NK-92 (cell line): ENCODE results near the gene THAP4.

Experiments
- DNase-seq: peaks from one replicate; lab custom pipeline; 2025; ENCODE audit not compliant: unreplicated experiment; lab: John Stamatoyannopoulos, UW

THAP4 gene

DNA sequence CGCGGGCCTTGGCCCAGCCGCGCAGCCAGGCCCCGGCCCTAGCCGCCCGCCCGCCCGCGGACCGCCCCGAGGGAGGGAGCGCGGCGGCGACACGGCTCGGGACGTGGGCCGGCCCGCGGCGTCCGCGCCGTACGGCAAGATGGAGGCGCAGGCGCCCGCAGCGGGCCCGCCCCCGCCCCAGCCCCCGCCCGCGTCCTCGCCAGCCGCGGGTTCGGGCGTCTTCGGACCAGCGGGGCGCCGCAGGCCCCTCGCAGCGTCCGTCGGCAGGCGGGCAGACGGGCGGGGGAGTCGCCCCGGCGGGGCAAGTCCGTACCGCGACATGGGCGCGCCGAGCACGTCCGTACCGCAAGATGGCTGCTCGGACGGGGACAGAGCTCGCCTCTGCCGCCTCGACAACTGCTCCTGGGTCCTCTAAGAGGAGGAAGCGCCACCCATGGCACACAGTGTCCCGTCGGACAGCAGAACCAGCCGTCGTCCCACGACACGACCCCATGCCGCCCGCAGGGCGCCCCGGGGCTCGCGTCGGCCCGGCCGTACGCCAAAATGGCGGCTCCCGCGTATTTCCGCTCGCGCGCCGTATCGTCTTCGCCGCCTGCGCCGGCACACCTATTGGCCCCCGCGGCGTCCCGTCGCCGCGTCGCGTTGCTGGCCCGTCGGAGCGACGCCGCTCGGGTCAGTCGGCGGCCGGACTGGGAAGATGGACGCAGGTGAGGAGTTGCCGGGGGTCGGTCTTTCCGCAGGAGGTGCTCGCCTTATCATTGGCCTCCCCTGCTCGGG, at the start of gene THAP4, which contains the start of gene ATG4B:
Gene THAP4, minus strand, starts transcription at position 141 of the 777 bp plus-strand sequence. CDS start 141 bp downstream, outside the sequence.
Gene ATG4B, plus strand, starts transcription at position 676 of the 777 bp plus-strand sequence. Its CDS starts 22 bp downstream, at position 698.
- DNase-seq, result no peak

GRCh38 chr2:241686324-241686649, 49.3 kb upstream of the THAP4 start:
- no peak for DNase-seq

- no peak for DNase-seq
These were observed 44.1 kb upstream of the THAP4 start for GRCh38 chr2:241680827-241681599.

DNA sequence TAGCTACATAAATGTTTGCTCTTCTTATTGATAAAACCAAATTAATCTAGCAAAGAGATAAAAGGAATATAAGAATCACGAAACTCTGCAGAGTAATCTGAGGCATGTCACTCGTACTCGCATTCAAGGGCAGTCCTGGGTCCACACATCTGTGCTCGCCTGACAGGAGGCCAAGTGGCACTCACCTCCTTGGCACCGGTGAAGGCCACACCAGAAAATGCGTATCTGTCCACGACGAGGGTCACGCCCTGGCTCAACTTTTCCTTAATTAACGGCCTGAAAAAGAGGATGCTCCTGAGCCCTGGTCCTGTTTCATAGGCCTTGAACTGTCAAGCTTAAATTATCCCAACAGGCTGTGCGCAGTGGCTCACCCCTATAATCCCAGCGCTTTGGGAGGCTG, 43.1 kb upstream of the THAP4 start:
- no peak for DNase-seq

DNA sequence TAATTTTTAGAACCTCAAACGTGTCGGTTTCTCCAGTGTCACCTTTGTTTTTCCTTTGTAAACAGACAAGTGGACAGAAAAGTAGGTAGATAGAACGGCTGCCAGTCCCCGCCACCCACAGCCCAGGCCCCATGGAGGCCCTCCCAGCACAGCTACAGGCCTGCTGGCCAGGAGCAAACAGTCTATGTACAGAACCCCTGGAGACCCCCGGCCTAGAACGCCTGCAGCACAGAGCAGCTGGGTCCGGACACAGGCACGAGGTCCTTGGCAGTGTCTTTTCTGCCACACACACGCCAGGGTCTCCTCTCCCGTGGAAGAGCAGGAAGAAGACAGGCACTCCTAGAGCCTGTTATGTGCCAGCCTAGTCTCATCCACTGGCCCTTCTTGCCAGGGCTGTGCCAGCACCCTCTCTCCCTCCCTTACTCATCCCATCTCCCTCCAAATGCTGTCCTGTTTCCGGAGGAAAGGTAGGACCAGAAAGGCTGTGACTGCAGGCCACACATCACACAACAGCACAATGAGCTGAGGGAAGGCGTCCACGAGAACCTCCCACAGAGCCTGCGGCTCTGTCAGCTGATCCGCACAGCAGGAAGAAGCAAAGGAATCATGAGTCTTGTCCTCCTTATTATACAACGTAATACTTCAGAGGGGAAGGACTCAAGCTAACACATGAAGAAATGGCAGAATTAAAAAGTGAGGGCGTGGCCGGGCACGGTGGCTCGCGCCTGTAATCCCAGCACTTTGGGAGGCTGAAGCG, 42.0 kb upstream of the THAP4 start:
- no peak for DNase-seq

- DNase-seq, result no peak
These were observed 41.3 kb upstream of the THAP4 start for GRCh38 chr2:241678307-241678706.

- DNase-seq, result no peak
These were observed 40.4 kb upstream of the THAP4 start for GRCh38 chr2:241677392-241677791.

- no peak for DNase-seq
These were observed 39.7 kb upstream of the THAP4 start for GRCh38 chr2:241676665-241677064.

DNA sequence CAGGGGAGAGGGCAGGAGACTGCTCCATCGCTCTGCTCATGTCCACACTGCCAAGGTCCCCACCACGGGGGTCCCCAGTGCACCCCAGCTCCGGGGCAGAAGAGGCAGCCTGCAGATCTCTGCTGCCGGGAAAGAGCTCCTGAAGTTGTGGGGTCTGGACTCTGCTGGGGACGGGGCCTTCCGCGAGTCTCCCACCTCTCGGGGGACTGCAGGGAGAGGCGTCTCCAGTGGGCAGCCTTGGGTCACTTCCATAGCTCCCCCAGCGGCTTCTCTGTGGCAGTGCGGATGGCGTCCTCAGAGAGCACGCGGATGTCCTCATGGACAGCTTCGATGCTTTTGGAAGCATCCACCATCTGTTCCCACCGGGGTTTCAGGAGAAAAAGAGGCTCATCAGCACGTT, 38.9 kb upstream of the THAP4 start:
- no peak for DNase-seq

GRCh38 chr2:241673797-241674725, 37.1 kb upstream of the THAP4 start:
- DNase-seq, result no peak

GRCh38 chr2:241673189-241673663, 36.3 kb upstream of the THAP4 start:
- no peak for DNase-seq

- no peak for DNase-seq
These were observed 35.6 kb upstream of the THAP4 start for GRCh38 chr2:241672243-241673188.

GRCh38 chr2:241671457-241672240, 34.7 kb upstream of the THAP4 start:
- DNase-seq, result no peak

GRCh38 chr2:241670333-241671110, 33.6 kb upstream of the THAP4 start:
- no peak for DNase-seq

DNA sequence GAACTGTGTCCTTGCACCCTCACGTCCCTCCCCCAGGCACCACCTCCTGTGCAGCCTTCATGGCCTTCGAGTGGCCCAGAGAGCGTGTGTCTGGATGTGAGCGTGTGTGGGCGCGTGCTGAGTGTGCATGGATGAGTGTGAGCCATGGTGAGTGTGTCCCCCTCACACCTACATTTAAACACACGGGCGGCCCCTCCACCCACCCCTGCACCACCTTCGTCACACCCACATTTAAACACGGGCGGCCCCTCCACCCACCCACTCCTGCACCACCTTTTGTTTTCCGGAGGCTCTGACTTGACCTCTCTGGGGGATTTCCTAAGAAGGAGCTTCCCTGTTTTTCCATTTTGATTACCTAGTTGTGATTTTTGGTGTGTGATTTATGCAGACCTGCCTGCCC, 31.9 kb upstream of the THAP4 start:
- no peak for DNase-seq

DNA sequence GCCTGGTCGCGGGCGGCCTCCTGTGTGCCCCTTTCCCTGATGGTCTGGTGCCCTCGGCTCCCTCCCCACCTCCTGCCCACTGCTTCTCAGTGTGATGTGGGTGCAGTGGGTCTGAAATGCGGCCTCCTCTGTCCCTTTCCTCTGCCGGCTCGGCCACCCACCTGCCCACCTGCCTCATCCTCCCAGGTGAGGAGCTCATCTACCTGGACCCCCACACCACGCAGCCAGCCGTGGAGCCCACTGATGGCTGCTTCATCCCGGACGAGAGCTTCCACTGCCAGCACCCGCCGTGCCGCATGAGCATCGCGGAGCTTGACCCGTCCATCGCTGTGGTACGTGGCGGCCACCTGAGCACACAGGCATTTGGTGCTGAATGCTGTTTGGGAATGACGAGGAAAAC, 31.4 kb upstream of the THAP4 start:
- no peak for DNase-seq

DNA sequence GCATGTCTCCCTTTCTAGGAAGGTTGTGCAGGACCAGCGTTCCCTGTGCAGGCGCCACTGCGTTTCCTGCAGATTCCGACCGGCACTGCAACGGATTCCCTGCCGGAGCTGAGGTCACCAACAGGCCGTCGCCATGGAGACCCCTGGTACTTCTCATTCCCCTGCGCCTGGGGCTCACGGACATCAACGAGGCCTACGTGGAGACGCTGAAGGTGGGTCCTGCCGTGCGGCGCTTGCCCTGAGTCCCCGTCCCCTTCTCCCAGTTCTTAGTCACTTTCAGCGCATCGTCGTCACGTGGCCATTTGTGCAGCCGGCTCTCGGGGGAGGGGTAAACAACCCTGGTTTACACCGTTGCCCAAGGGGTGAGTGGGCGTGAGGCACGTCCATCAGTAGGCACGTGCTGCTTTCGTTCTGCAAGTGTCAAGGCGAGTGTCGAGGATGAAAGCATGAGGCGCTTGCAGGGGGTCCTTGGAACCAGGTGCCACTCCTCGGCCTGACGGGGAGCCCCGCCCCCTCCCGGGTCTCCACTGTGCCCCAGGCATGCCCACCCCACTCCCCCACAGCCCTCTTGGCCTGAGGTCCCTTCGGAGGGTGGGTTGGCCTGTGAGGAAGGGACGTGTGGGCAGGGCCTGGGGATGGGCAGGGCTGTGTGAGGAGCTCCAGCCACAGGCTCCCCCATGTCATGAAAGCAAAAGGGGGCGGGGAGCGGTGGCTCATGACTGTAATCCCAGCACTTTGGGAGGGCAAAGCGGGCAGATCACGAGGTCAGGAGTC, 29.9 kb upstream of the THAP4 start:
- no peak for DNase-seq
